Measurements from ENCODE around the gene ADAR. TPM values are rescaled to one million over a fixed set of nuclear protein-coding genes. Genes with fewer than 3 reads are reported as not detected.
A peak's percentile ranks its signal among the peaks of the same experiment; 100 is the strongest.

Gene ADAR
- total RNA-seq, 1 donor from 2014 or later, result 44.5 TPM

DNA sequence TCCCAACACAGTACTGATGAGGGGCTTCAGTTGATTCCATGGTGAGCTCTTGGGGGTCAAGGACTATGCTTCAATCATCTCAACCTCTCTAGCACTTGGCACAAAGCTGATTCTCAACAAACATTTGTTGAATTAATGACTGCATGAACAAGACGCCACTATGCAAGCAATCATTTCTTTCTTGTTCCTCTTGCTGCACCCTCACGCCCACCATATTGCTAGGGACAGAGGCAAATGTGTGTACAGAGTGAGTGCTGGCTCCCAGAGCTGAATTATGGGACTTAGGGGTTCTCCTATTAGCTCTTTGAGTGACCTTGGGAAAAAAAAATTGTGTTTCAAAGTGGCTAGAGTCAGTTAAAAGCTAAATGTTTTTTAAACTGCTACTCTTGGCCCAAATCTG is 2.5 kb downstream of the ADAR start:
- peaks cover 11% of the 10 kb centered on the region for H3K36me3 ChIP-seq (ENCODE audit: control insufficient read depth, insufficient read depth, low read length)
- H3K4me3 ChIP-seq (ENCODE audit: low read depth, low read length), result no peak overlapping the region
- H3K27me3 ChIP-seq (ENCODE audit: control insufficient read depth, insufficient read depth, low read length), result no peaks in the 10 kb centered on the region
- no peak for DNase-seq (ENCODE audit: low read depth)
- no peak for FAIRE-seq
- no peak for TF ChIP-seq CTCF (IDR thresholded peaks at IDR 0.05; ENCODE audit: insufficient read depth, low read length, severe bottlenecking)

- Histone ChIP-seq H3K27me3 (ENCODE audit: control insufficient read depth, insufficient read depth, low read length) (no peaks in the 10 kb centered on the region), H3K36me3 (ENCODE audit: control insufficient read depth, insufficient read depth, low read length) (peaks cover 11% of the 10 kb centered on the region), H3K4me3 (ENCODE audit: low read depth, low read length) (no peak overlapping the region)
- no peak for DNase-seq (ENCODE audit: low read depth)
- FAIRE-seq, result no peak
- no peak for TF ChIP-seq CTCF (IDR thresholded peaks at IDR 0.05; ENCODE audit: insufficient read depth, low read length, severe bottlenecking)
Measured at GRCh38 chr1:154603317-154603716, 4.7 kb downstream of the ADAR start.

GRCh38 chr1:154599658-154600057 is 8.3 kb downstream of the ADAR start:
- FAIRE-seq (no peak), DNase-seq (ENCODE audit: low read depth) (no peak)
- Histone ChIP-seq H3K27me3 (ENCODE audit: control insufficient read depth, insufficient read depth, low read length) (no peaks in the 10 kb centered on the region), H3K36me3 (ENCODE audit: control insufficient read depth, insufficient read depth, low read length) (peaks cover 24% of the 10 kb centered on the region), H3K4me3 (ENCODE audit: low read depth, low read length) (no peak overlapping the region)
- TF ChIP-seq CTCF (IDR thresholded peaks at IDR 0.05; ENCODE audit: insufficient read depth, low read length, severe bottlenecking), result no peak

GRCh38 chr1:154598871-154599635 is 8.9 kb downstream of the ADAR start:
- no peak for DNase-seq (ENCODE audit: low read depth)
- TF ChIP-seq CTCF (IDR thresholded peaks at IDR 0.05; ENCODE audit: insufficient read depth, low read length, severe bottlenecking), result no peak
- H3K27me3 ChIP-seq (ENCODE audit: control insufficient read depth, insufficient read depth, low read length), result no peaks in the 10 kb centered on the region
- H3K4me3 ChIP-seq (ENCODE audit: low read depth, low read length), result no peak overlapping the region
- no peak for FAIRE-seq
- H3K36me3 ChIP-seq (ENCODE audit: control insufficient read depth, insufficient read depth, low read length), result peaks cover 24% of the 10 kb centered on the region

- TF ChIP-seq CTCF (IDR thresholded peaks at IDR 0.05; ENCODE audit: insufficient read depth, low read length, severe bottlenecking), result no peak
- DNase-seq (ENCODE audit: low read depth) (peak; percentile 82), FAIRE-seq (no peak)
- Histone ChIP-seq H3K4me3 (ENCODE audit: low read depth, low read length) (no peak overlapping the region), H3K27me3 (ENCODE audit: control insufficient read depth, insufficient read depth, low read length) (no peaks in the 10 kb centered on the region), H3K36me3 (ENCODE audit: control insufficient read depth, insufficient read depth, low read length) (peaks cover 23% of the 10 kb centered on the region)
Measured at GRCh38 chr1:154595621-154596020, 12.4 kb downstream of the ADAR start.

GRCh38 chr1:154594811-154595210 is 13.2 kb downstream of the ADAR start:
- H3K4me3 ChIP-seq (ENCODE audit: low read depth, low read length), result no peak overlapping the region
- no peak for TF ChIP-seq CTCF (IDR thresholded peaks at IDR 0.05; ENCODE audit: insufficient read depth, low read length, severe bottlenecking)
- H3K36me3 ChIP-seq (ENCODE audit: control insufficient read depth, insufficient read depth, low read length), result peaks cover 26% of the 10 kb centered on the region
- DNase-seq (ENCODE audit: low read depth) (no peak), FAIRE-seq (no peak)
- H3K27me3 ChIP-seq (ENCODE audit: control insufficient read depth, insufficient read depth, low read length), result no peaks in the 10 kb centered on the region

All from bronchial epithelial cell (primary cell).